Natural killer cell (primary cell): ENCODE data around the gene SND1. TPM values are rescaled to one million over a fixed set of nuclear protein-coding genes. Genes with fewer than 3 reads are reported as not detected.
A peak's percentile ranks its signal among the peaks of the same experiment; 100 is the strongest.

Experiments
- ATAC-seq, 3 donors: fragments of 150-1000 bp in 2 of 3; fragments of 200-7000 bp in 1 of 3; cut with Tn5 transposase; 1 replicate in 1 of 3; 2 replicates in 2 of 3; pipeline ENCODE4 v1.10.0; 2021; ENCODE audit warnings: mild to moderate bottlenecking in 2 of 3, moderate library complexity in 2 of 3
- DNase-seq, 2 donors: peaks; one replicate each; pipeline versions ENCODE4 v3.0.0 to v3.0.0-alpha.2; 2013 to 2021; ENCODE audit warnings: mixed read lengths in 1 of 2
- H3K27ac ChIP-seq: one replicate; pipeline ENCODE4 v1.5.1; 2013; ENCODE audit warnings: mild to moderate bottlenecking, low read length
- H3K27me3 ChIP-seq: one replicate; pipeline ENCODE4 v1.6.1; 2013; ENCODE audit warnings: low read length; ENCODE audit not compliant: control insufficient read depth, insufficient read depth
- H3K36me3 ChIP-seq: one replicate; pipeline ENCODE4 v1.6.1; 2013; ENCODE audit warnings: low read length; ENCODE audit not compliant: control insufficient read depth, insufficient read depth
- H3K4me1 ChIP-seq: one replicate; pipeline ENCODE4 v1.6.1; 2013; ENCODE audit warnings: low read length; ENCODE audit not compliant: control insufficient read depth, insufficient read depth
- H3K4me3 ChIP-seq: one replicate; pipeline ENCODE4 v1.5.1; 2013; ENCODE audit warnings: low read length
- H3K9me3 ChIP-seq: one replicate; pipeline ENCODE4 v1.6.1; 2013; ENCODE audit warnings: low read length; ENCODE audit not compliant: control insufficient read depth, insufficient read depth
- H3K27ac Mint-ChIP-seq, 2 donors: one replicate each; pipeline ENCODE4 v1.8.0; 2022; ENCODE audit warnings: mild to moderate bottlenecking in 2 of 2, mixed read lengths in 2 of 2, moderate library complexity in 1 of 2
- H3K27me3 Mint-ChIP-seq, 2 donors: one replicate each; pipeline ENCODE4 v1.8.0; 2022; ENCODE audit warnings: low read depth in 2 of 2, mixed read lengths in 2 of 2
- H3K36me3 Mint-ChIP-seq: one replicate; pipeline ENCODE4 v1.8.0; 2022; ENCODE audit warnings: mixed read lengths
- H3K4me1 Mint-ChIP-seq, 2 donors: one replicate each; pipeline ENCODE4 v1.8.0; 2022; ENCODE audit warnings: mixed read lengths in 2 of 2
- H3K4me3 Mint-ChIP-seq: one replicate; pipeline ENCODE4 v1.8.0; 2022; ENCODE audit warnings: mild to moderate bottlenecking, moderate library complexity, mixed read lengths
- H3K9me3 Mint-ChIP-seq, 2 donors: one replicate each; pipeline ENCODE4 v1.8.0; 2022; ENCODE audit warnings: mixed read lengths in 2 of 2
- WGBS: methylation state at CpG from one replicate; pipeline ENCODE4 v1.1.7; 2013; ENCODE audit warnings: missing lambda C conversion rate; ENCODE audit not compliant: insufficient coverage; 5-methylcytosine and 5-hydroxymethylcytosine counted together
- intact Hi-C: fragments of 100-400 bp; cut with micrococcal nuclease; formaldehyde crosslinking; loops from one replicate; pipeline ENCODE4 v1.14.2; 2022
- total RNA-seq, 4 donors: library from RNA; stranded (reverse); fragments of 120-200 nt in 1 of 4; gene quantifications; one replicate each; pipeline versions ENCODE4 v1.2.3 to v1.2.4, GENCODE V29; 2013 to 2022
- TF ChIP-seq, protein P1 (sequence below): fragments of 200-600 bp; IDR thresholded peaks from one replicate; pipeline ENCODE4 v1.8.0; 2022; ENCODE audit warnings: antibody characterized with exemption

The SND1 gene
- total RNA-seq, 3 donors from 2014 or later (not counting 1 experiment from before 2014, with no cell fraction given) = 149 to 188 (median 149) TPM

DNA sequence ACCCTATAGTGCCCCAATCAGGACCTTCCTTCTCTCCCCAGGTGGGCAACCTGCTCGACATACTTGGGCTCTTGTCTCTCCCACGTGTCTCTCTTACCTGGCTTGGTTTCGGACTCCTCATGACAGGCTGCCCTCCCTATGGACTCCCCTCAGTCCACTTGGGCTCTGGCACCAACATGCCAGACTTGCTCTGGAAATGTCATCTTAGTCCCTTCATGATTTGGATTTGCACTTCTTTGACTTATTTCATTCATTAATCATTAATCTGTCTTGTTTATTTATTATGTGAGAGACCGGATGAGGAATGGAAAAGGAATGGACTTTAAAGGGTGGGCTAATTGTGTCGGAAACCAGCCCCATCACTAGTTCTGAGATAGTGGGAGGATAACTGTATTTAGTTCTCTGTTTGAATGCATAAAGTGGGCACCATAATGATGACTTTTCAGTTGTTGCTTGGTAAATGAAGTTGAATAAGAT lies 108.0 kb downstream of the SND1 start:
- WGBS = 100% methylated on average over 4 of the region's 5 CpGs

DNA sequence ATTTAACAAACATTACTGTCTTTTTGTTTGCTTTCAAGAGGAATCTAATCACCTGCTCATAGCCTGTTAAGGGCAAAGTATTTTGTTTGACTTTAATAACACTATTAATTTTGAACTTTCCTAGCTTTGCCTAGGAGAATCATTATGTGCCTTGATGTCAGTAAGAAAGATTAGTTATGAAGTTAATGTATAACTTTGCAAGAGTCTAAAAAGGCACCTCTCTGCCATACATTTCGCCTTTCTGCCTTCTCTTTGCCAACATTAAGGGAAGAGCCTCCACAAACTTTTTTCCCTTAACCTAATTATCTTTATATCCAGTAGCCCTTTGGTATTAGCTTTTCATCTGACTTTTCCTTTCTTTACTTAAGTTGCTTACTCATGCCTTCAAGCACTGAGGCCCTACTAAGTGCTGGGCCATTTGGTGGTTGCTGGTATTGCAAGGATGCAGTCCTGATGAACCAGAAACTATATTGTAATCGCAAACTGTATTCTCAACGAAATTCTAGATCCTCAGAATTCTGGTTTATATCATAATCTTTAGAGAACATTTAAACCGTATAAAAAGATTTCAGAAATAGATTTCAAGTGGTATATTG lies 108.5 kb downstream of the SND1 start:
- peak overlapping the region; percentile 82 for H3K4me3 Mint-ChIP-seq
- H3K27me3 ChIP-seq = no peaks in the 10 kb centered on the region
- H3K27me3 Mint-ChIP-seq = no peaks in the 10 kb centered on the region
- 98% methylated on average over 3 of the region's 4 CpGs for WGBS
- no peaks in the 10 kb centered on the region for H3K36me3 ChIP-seq
- DNase-seq (no peak), ATAC-seq (no peak)
- H3K9me3 ChIP-seq = no peaks in the 10 kb centered on the region
- H3K27ac Mint-ChIP-seq = peak overlapping the region; percentile 83 to 90
- H3K4me1 Mint-ChIP-seq = peaks cover 89 to 93% of the 10 kb centered on the region in 2 donors
- H3K27ac ChIP-seq = peak overlapping the region; percentile 16
- no peaks in the 10 kb centered on the region for H3K9me3 Mint-ChIP-seq
- H3K4me1 ChIP-seq = peaks cover 26% of the 10 kb centered on the region
- H3K4me3 ChIP-seq = no peak overlapping the region
- no peaks in the 10 kb centered on the region for H3K36me3 Mint-ChIP-seq
- intact Hi-C loops = loop anchor here (5.0 kb wide), 1 partner anchor 97 kb away; no protein-coding TSS in a partner anchor
- TF ChIP-seq, protein P1, sequence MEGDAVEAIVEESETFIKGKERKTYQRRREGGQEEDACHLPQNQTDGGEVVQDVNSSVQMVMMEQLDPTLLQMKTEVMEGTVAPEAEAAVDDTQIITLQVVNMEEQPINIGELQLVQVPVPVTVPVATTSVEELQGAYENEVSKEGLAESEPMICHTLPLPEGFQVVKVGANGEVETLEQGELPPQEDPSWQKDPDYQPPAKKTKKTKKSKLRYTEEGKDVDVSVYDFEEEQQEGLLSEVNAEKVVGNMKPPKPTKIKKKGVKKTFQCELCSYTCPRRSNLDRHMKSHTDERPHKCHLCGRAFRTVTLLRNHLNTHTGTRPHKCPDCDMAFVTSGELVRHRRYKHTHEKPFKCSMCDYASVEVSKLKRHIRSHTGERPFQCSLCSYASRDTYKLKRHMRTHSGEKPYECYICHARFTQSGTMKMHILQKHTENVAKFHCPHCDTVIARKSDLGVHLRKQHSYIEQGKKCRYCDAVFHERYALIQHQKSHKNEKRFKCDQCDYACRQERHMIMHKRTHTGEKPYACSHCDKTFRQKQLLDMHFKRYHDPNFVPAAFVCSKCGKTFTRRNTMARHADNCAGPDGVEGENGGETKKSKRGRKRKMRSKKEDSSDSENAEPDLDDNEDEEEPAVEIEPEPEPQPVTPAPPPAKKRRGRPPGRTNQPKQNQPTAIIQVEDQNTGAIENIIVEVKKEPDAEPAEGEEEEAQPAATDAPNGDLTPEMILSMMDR = no peak

More for the DNA sequence above, 108.0 kb downstream of the SND1 start:
- DNase-seq (no peak), ATAC-seq (no peak)
- Histone ChIP-seq H3K27ac (no peak overlapping the region), H3K36me3 (no peaks in the 10 kb centered on the region), H3K4me1 (peaks cover 28% of the 10 kb centered on the region), H3K9me3 (no peaks in the 10 kb centered on the region), H3K4me3 (no peak overlapping the region), H3K27me3 (no peaks in the 10 kb centered on the region)
- Mint-ChIP-seq H3K27me3 (no peaks in the 10 kb centered on the region), H3K4me1 (peaks cover 89 to 93% of the 10 kb centered on the region in 2 donors), H3K36me3 (no peaks in the 10 kb centered on the region), H3K27ac (peak overlapping the region; percentile 83 to 90), H3K9me3 (no peaks in the 10 kb centered on the region), H3K4me3 (peak overlapping the region; percentile 82)
- TF ChIP-seq, protein P1 = no peak
- intact Hi-C loops = loop anchor here (5.0 kb wide), 1 partner anchor 97 kb away; no protein-coding TSS in a partner anchor

DNA sequence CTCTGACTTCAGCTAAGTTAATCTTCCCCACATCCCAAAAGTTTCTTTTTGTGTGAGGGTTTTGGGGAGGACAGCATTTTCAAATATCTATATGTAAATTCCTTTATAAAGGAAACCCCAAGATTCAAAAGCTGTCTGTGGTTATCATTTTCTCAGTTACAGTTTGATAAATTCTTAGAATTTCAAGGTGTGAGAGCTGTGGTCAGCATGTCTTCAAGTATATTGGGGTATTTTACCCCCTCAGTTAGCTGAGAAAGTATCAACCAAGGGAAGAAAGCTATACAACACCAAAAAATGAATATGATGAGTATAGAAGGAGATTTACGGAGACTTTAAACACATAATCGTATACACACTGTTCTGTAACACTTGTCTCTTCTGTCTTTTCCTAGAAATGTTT lies 109.2 kb downstream of the SND1 start:
- DNase-seq = peak in 1 of 2 donors; percentile 11
- Histone ChIP-seq H3K36me3 (no peaks in the 10 kb centered on the region), H3K4me1 (peaks cover 28% of the 10 kb centered on the region), H3K27ac (peak overlapping the region; percentile 44), H3K4me3 (no peak overlapping the region), H3K27me3 (no peaks in the 10 kb centered on the region), H3K9me3 (no peaks in the 10 kb centered on the region)
- H3K27ac Mint-ChIP-seq = peak overlapping the region; percentile 83 to 90
- H3K4me3 Mint-ChIP-seq = peak overlapping the region; percentile 82
- H3K27me3 Mint-ChIP-seq = no peaks in the 10 kb centered on the region
- no CpG with 5 or more reads among the region's 2 CpGs for WGBS
- no peaks in the 10 kb centered on the region for H3K36me3 Mint-ChIP-seq
- intact Hi-C loops = loop anchor here (5.0 kb wide), 1 partner anchor 96 kb away; no protein-coding TSS in a partner anchor
- no peaks in the 10 kb centered on the region for H3K9me3 Mint-ChIP-seq
- peaks cover 89 to 92% of the 10 kb centered on the region in 2 donors for H3K4me1 Mint-ChIP-seq
- peak; percentile 76 to 92 (median 79) for ATAC-seq
- TF ChIP-seq, protein P1 = no peak
